Prostate gland (tissue), 2 donors: ENCODE measurements around the gene ME3. TPM values are rescaled to one million over a fixed set of nuclear protein-coding genes. Genes with fewer than 3 reads are reported as not detected.
A peak's percentile ranks its signal among the peaks of the same experiment; 100 is the strongest.

Experiments used
- DNase-seq: peaks from one replicate; pipeline ENCODE4 v3.0.0-alpha.2; 2019; ENCODE audit warnings: low spot score
- H3K27ac ChIP-seq, 2 donors: fragments of 200-600 bp; sonication (generic); 2 replicates each; pipeline ENCODE4 v1.5.1; 2017 to 2019
- H3K27me3 ChIP-seq: fragments of 200-600 bp; sonication (generic); replicated peaks from 2 replicates; pipeline ENCODE4 v1.5.1; 2019; ENCODE audit not compliant: insufficient read depth
- H3K36me3 ChIP-seq, 2 donors: fragments of 200-600 bp; sonication (generic); 1 replicate in 1 of 2; 2 replicates in 1 of 2; pipeline versions ENCODE4 v1.5.1 to v1.8.1; 2017 to 2019
- H3K4me1 ChIP-seq: fragments of 200-600 bp; sonication (generic); replicated peaks from 2 replicates; pipeline ENCODE4 v1.5.1; 2019
- H3K4me3 ChIP-seq, 2 donors: fragments of 200-600 bp; sonication (generic); 2 replicates each; pipeline ENCODE4 v1.5.1; 2017 to 2019
- H3K9me3 ChIP-seq: fragments of 200-600 bp; sonication (generic); 2 replicates; pipeline ENCODE4 v1.5.1; 2017
- CTCF ChIP-seq, 4 experiments: fragments of 200-600 bp in 2 of 4; fragments of 450-650 bp in 2 of 4; sonication (generic) in 2 of 4; IDR thresholded peaks; 1 replicate in 3 of 4; 2 replicates in 1 of 4; pipeline ENCODE4 v1.5.1; 2016 to 2019; ENCODE audit warnings: antibody characterized with exemption in 4 of 4, mild to moderate bottlenecking in 2 of 4, moderate library complexity in 2 of 4
- POLR2A ChIP-seq: fragments of 450-650 bp; IDR thresholded peaks from one replicate; pipeline ENCODE4 v1.6.1; 2016; ENCODE audit warnings: antibody characterized with exemption, mild to moderate bottlenecking
- POLR2AphosphoS5 ChIP-seq: sonication (generic); formaldehyde crosslinking; IDR thresholded peaks from one replicate; pipeline ENCODE4 v1.6.1; 2017; ENCODE audit warnings: antibody characterized with exemption
- WGBS: methylation state at CpG from one replicate; pipeline ENCODE4 v1.1.5; 2018; 5-methylcytosine and 5-hydroxymethylcytosine counted together
- intact Hi-C: fragments of 100-400 bp; cut with DNase I; formaldehyde crosslinking; loops from one replicate; pipeline ENCODE4 v1.14.2; 2022
- total RNA-seq, 2 donors: library from RNA; depleted of rRNA; stranded (reverse); fragments of >200 nt; gene quantifications; one replicate each; pipeline ENCODE4 v1.1.0, GENCODE V29; 2016

ME3 gene
- total RNA-seq, 2 donors from 2014 or later = 31.4 to 107 TPM

GRCh38 chr11:86482692-86483091 lies 189.7 kb downstream of the ME3 start:
- H3K27ac ChIP-seq = no peak overlapping the region
- H3K27me3 ChIP-seq = no peaks in the 10 kb centered on the region
- no peak for TF ChIP-seq POLR2AphosphoS5
- TF ChIP-seq POLR2A = no peak
- no peak for TF ChIP-seq CTCF (IDR thresholded peaks at IDR 0.05)
- intact Hi-C loops = loop anchor here (5.0 kb wide), 1 partner anchor 35 kb away; no protein-coding TSS in a partner anchor
- no peaks in the 10 kb centered on the region for H3K4me1 ChIP-seq
- no peak overlapping the region for H3K4me3 ChIP-seq
- H3K9me3 ChIP-seq = no peaks in the 10 kb centered on the region
- no peaks in the 10 kb centered on the region for H3K36me3 ChIP-seq
- no peak for DNase-seq
- WGBS = 80% methylated on average over 2 of the region's 2 CpGs

GRCh38 chr11:86481399-86481798 lies 191.0 kb downstream of the ME3 start:
- no peak overlapping the region for H3K27ac ChIP-seq
- H3K27me3 ChIP-seq = no peaks in the 10 kb centered on the region
- H3K4me1 ChIP-seq = no peaks in the 10 kb centered on the region
- H3K36me3 ChIP-seq = no peaks in the 10 kb centered on the region
- no peak for TF ChIP-seq POLR2AphosphoS5
- no peak for TF ChIP-seq POLR2A
- no peak for TF ChIP-seq CTCF (IDR thresholded peaks at IDR 0.05)
- no peak overlapping the region for H3K4me3 ChIP-seq
- DNase-seq = no peak
- no peaks in the 10 kb centered on the region for H3K9me3 ChIP-seq
- intact Hi-C loops = loop anchor here (5.0 kb wide), 1 partner anchor 36 kb away; no protein-coding TSS in a partner anchor
- WGBS = 89% methylated on average over 1 of the region's 1 CpG

- intact Hi-C loops = loop anchor here (5.0 kb wide), 1 partner anchor 329 kb away; no protein-coding TSS in a partner anchor
- TF ChIP-seq POLR2AphosphoS5 (no peak), CTCF (IDR thresholded peaks at IDR 0.05) (no peak), POLR2A (no peak)
- no peak for DNase-seq
- Histone ChIP-seq H3K27ac (no peak overlapping the region), H3K4me1 (no peaks in the 10 kb centered on the region), H3K36me3 (no peaks in the 10 kb centered on the region), H3K4me3 (no peak overlapping the region), H3K9me3 (no peaks in the 10 kb centered on the region), H3K27me3 (no peaks in the 10 kb centered on the region)
Measured at GRCh38 chr11:86478348-86478747, 194.1 kb downstream of the ME3 start.

- WGBS = 54% methylated on average over 5 of the region's 5 CpGs
- H3K9me3 ChIP-seq = no peaks in the 10 kb centered on the region
- H3K27me3 ChIP-seq = no peaks in the 10 kb centered on the region
- intact Hi-C loops = loop anchor here (5.0 kb wide), 1 partner anchor 330 kb away; no protein-coding TSS in a partner anchor
- no peak for TF ChIP-seq CTCF (IDR thresholded peaks at IDR 0.05)
- TF ChIP-seq POLR2AphosphoS5 = no peak
- no peak for TF ChIP-seq POLR2A
- no peaks in the 10 kb centered on the region for H3K4me1 ChIP-seq
- H3K36me3 ChIP-seq = no peaks in the 10 kb centered on the region
- no peak for DNase-seq
- H3K27ac ChIP-seq = peak overlapping the region; percentile 2 to 38
- no peak overlapping the region for H3K4me3 ChIP-seq
Measured at GRCh38 chr11:86477495-86478155, 194.8 kb downstream of the ME3 start.
